ENCODE results near the gene CFDP1. TPM values are rescaled to one million over a fixed set of nuclear protein-coding genes. Genes with fewer than 3 reads are reported as not detected.
A peak's percentile ranks its signal among the peaks of the same experiment; 100 is the strongest.

The CFDP1 gene
- total RNA-seq, 1 experiment from 2014 or later = 52.6 TPM

DNA sequence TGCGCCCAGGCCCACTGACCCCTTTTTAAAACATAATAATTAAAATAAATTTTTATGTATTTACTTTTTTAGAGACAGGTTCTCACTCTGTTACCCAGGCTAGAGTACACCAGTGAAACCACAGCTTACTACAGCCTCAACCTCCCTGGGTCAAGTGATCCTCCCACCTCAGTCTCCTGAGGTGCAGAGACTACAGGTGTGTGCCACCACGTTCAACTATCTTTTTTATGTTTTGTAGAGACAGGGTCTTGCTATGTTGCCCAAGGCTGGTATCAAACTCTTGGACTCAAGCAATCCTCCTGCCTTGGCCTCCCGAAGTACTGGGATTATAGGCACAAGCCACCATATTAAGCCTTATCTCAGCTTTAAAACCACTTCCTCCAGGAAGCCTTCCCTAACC is 125.8 kb downstream of the CFDP1 start:
- Histone ChIP-seq H3F3A (ENCODE audit: insufficient read depth, low read depth) (peaks cover 33% of the 10 kb centered on the region), H3K79me2 (ENCODE audit: low read depth) (no peaks in the 10 kb centered on the region; the same call in 1 of the 2 replicates), H4K20me1 (ENCODE audit: insufficient read depth) (no peaks in the 10 kb centered on the region), H3K27me3 (ENCODE audit: insufficient read depth, low read depth) (no peaks in the 10 kb centered on the region), H3K9me3 (ENCODE audit: insufficient read depth, low read depth) (no peaks in the 10 kb centered on the region), H3K4me1 (replicated peaks; ENCODE audit: insufficient read depth) (peaks cover 38% of the 10 kb centered on the region), H3K36me3 (ENCODE audit: low read depth) (peaks cover 7% of the 10 kb centered on the region; the same call in 1 of the 2 replicates), H3K9me2 (ENCODE audit: insufficient read depth) (no peaks in the 10 kb centered on the region), H3K4me3 (no peak overlapping the region), H2AFZ (no peak overlapping the region), H3K4me2 (no peak overlapping the region), H3K27ac (no peak overlapping the region)
- ChIA-PET POLR2A (ENCODE audit: unreplicated experiment) (no interaction called here), CTCF (interaction anchor here (0.6 kb wide), 1 partner anchor 30 kb away, joined by 3 read pairs; no protein-coding TSS in a partner anchor)
- no TSS peak for BruUV-seq (replicated peaks)
- intact Hi-C loops (cut with micrococcal nuclease; ENCODE audit: unreplicated experiment) = loop anchor here (5.0 kb wide), 1 partner anchor 75 kb away; no protein-coding TSS in a partner anchor
- TF ChIP-seq EZH2 (IDR thresholded peaks at IDR 0.05; ENCODE audit: low read depth) = no peak
- TF ChIP-seq, protein P1, sequence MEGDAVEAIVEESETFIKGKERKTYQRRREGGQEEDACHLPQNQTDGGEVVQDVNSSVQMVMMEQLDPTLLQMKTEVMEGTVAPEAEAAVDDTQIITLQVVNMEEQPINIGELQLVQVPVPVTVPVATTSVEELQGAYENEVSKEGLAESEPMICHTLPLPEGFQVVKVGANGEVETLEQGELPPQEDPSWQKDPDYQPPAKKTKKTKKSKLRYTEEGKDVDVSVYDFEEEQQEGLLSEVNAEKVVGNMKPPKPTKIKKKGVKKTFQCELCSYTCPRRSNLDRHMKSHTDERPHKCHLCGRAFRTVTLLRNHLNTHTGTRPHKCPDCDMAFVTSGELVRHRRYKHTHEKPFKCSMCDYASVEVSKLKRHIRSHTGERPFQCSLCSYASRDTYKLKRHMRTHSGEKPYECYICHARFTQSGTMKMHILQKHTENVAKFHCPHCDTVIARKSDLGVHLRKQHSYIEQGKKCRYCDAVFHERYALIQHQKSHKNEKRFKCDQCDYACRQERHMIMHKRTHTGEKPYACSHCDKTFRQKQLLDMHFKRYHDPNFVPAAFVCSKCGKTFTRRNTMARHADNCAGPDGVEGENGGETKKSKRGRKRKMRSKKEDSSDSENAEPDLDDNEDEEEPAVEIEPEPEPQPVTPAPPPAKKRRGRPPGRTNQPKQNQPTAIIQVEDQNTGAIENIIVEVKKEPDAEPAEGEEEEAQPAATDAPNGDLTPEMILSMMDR (conservative IDR thresholded peaks at IDR 0.05) = no peak
- no peak for DNase-seq

DNA sequence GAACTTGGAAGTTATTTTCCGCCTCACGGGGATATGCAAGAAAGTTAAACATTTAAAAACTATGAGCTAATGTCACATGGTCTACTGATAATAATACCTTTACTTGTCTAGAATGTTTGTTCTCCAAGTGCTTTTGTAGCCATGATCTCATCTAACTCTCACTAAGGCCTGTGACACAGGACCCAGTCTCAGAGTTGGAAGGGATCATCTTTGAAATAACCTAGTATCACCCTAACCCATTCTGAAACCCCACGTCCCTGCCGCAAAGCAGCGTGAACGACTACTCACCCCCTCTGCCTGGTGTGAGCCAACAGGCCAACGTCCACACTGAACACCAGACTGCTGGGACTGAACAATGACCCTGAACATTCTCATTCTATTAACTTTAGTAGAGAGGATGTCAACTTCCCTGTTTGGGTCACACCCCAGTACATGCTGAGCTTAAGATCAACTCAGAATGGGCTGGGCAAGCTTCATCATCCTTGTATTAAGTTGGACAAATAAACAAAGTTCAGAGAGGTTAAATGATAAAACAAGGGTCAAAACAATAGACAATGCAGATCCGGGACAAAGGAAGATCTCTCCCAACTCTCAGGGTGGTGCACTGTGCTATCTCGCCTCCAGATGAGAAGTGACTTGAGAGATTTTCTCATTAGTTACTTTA is 127.1 kb downstream of the CFDP1 start:
- Histone ChIP-seq H3K79me2 (ENCODE audit: low read depth) (no peaks in the 10 kb centered on the region; the same call in 1 of the 2 replicates), H3F3A (ENCODE audit: insufficient read depth, low read depth) (peaks cover 33% of the 10 kb centered on the region), H3K27me3 (ENCODE audit: insufficient read depth, low read depth) (no peaks in the 10 kb centered on the region), H3K36me3 (ENCODE audit: low read depth) (peaks cover 11% of the 10 kb centered on the region; the same call in 1 of the 2 replicates), H3K4me2 (peak overlapping the region; percentile 66), H3K9me2 (ENCODE audit: insufficient read depth) (no peaks in the 10 kb centered on the region), H3K9me3 (ENCODE audit: insufficient read depth, low read depth) (no peaks in the 10 kb centered on the region), H2AFZ (no peak overlapping the region), H3K4me1 (replicated peaks; ENCODE audit: insufficient read depth) (peaks cover 38% of the 10 kb centered on the region), H3K27ac (peak overlapping the region; percentile 93), H3K4me3 (peak overlapping the region; percentile 25; the same call in 1 of the 2 replicates), H4K20me1 (ENCODE audit: insufficient read depth) (no peaks in the 10 kb centered on the region)
- POLR2A ChIA-PET (ENCODE audit: unreplicated experiment) = interaction anchor here (1.3 kb wide), 1 partner anchor 61 kb away, joined by 8 read pairs; no protein-coding TSS in a partner anchor
- intact Hi-C loops (cut with micrococcal nuclease; ENCODE audit: unreplicated experiment) = loop anchor here (5.0 kb wide), 1 partner anchor 74 kb away; no protein-coding TSS in a partner anchor
- CTCF ChIA-PET = interaction anchor here (1.3 kb wide), 1 partner anchor 72 kb away, joined by 4 read pairs; no protein-coding TSS in a partner anchor
- no peak for TF ChIP-seq EZH2 (IDR thresholded peaks at IDR 0.05; ENCODE audit: low read depth)
- TF ChIP-seq, protein P1 (conservative IDR thresholded peaks at IDR 0.05) = no peak
- peak in 1 of 2 experiments; percentile 43 for DNase-seq
- BruUV-seq (replicated peaks) = no TSS peak

DNA sequence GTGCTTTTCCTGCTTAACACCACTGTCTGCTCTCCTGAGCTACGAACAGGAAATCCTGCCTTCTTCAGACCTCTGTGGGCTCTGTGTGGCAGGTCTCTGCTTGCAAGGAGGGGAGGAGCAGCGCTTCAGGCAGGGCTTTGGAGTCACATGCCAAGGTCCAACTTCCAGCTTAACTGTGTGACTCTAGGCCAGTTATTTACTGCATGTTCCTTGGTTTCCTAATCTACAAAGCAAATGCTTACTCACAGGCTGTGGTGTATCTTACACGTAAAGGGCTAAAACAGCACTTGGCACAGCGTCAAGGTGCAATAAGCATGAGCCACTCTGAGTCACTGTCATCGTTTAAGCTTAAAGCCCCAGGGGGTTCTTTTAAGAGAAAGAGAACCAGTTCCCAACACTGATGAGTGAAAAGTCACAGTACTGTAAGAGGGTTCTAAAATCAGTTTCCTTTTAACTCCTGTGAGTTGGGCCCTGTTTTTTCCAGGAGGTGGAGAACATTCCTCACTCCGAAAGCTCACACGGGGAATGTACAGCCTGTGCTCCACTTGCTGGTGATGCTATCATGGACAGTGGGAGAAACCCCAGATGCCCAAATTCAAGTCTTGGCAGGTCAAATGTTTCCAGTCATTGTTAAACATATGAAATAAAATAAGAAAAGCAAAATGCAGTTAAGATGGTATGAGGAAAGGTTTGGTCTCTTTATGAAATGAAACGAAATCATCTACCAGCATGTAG is 127.8 kb downstream of the CFDP1 start:
- Histone ChIP-seq H3K4me1 (replicated peaks; ENCODE audit: insufficient read depth) (peaks cover 38% of the 10 kb centered on the region), H3K4me3 (peak overlapping the region; percentile 25; the same call in 1 of the 2 replicates), H2AFZ (no peak overlapping the region), H3K27ac (peak overlapping the region; percentile 93), H3K36me3 (ENCODE audit: low read depth) (peaks cover 11% of the 10 kb centered on the region; the same call in 1 of the 2 replicates), H4K20me1 (ENCODE audit: insufficient read depth) (no peaks in the 10 kb centered on the region), H3F3A (ENCODE audit: insufficient read depth, low read depth) (peaks cover 33% of the 10 kb centered on the region), H3K4me2 (peak overlapping the region; percentile 74), H3K79me2 (ENCODE audit: low read depth) (no peaks in the 10 kb centered on the region; the same call in 1 of the 2 replicates), H3K9me2 (ENCODE audit: insufficient read depth) (no peaks in the 10 kb centered on the region), H3K27me3 (ENCODE audit: insufficient read depth, low read depth) (no peaks in the 10 kb centered on the region), H3K9me3 (ENCODE audit: insufficient read depth, low read depth) (no peaks in the 10 kb centered on the region)
- TF ChIP-seq, protein P1 (conservative IDR thresholded peaks at IDR 0.05) = no peak
- TF ChIP-seq EZH2 (IDR thresholded peaks at IDR 0.05; ENCODE audit: low read depth) = no peak
- POLR2A ChIA-PET (ENCODE audit: unreplicated experiment) = interaction anchor here (0.6 to 1.3 kb wide), 7 partner anchors 35 to 491 kb away, joined by 3 to 18 read pairs (median 5); no protein-coding TSS in a partner anchor
- no TSS peak for BruUV-seq (replicated peaks)
- DNase-seq = peak; percentile 85 to 100
- intact Hi-C loops (cut with micrococcal nuclease; ENCODE audit: unreplicated experiment) = loop anchor here (1.0 to 5.0 kb wide), 5 partner anchors 25 to 73 kb away; no protein-coding TSS in a partner anchor
- CTCF ChIA-PET = interaction anchor here (0.6 to 1.3 kb wide), 3 partner anchors 72 to 343 kb away, joined by 3 to 4 read pairs (median 3); no protein-coding TSS in a partner anchor

Measured in PC-9 (cell line).